CD14-positive monocyte (primary cell): ENCODE data around the gene KSR2. TPM values are rescaled to one million over a fixed set of nuclear protein-coding genes. Genes with fewer than 3 reads are reported as not detected.

Experiments used
- DNase-seq, 3 donors: peaks; one replicate each; pipeline ENCODE4 v3.0.0-alpha.2; 2011 to 2022
- H2AFZ ChIP-seq: 2 replicates; pipeline ENCODE4 v1.6.0; 2012; ENCODE audit warnings: mild to moderate bottlenecking, low read depth, low read length, inconsistent platforms; ENCODE audit not compliant: insufficient read depth, poor library complexity, severe bottlenecking
- H3K27ac ChIP-seq, 2 donors: 1 replicate in 1 of 2; 2 replicates in 1 of 2; pipeline ENCODE4 v1.5.1; 2012 to 2013; ENCODE audit warnings: low read length in 2 of 2, control low read depth in 1 of 2, inconsistent platforms in 1 of 2, low read depth in 1 of 2, mild to moderate bottlenecking in 1 of 2
- H3K27me3 ChIP-seq, 2 donors: one replicate each; pipeline versions ENCODE4 v1.6.0 to v1.6.1; 2011 to 2013; ENCODE audit warnings: low read length in 2 of 2; ENCODE audit not compliant: control insufficient read depth in 2 of 2, insufficient read depth in 2 of 2
- H3K36me3 ChIP-seq, 2 donors: replicated peaks in 1 of 2; 1 replicate in 1 of 2; 2 replicates in 1 of 2; pipeline versions ENCODE4 v1.5.1 to v1.6.1; 2012 to 2013; ENCODE audit warnings: low read length in 2 of 2, control low read depth in 1 of 2, inconsistent platforms in 1 of 2, mild to moderate bottlenecking in 1 of 2; ENCODE audit not compliant: insufficient read depth in 2 of 2, control insufficient read depth in 1 of 2
- H3K4me1 ChIP-seq, 2 donors: 1 replicate in 1 of 2; 2 replicates in 1 of 2; pipeline versions ENCODE4 v1.5.1 to v1.6.1; 2012 to 2013; ENCODE audit warnings: low read length in 2 of 2, control low read depth in 1 of 2, inconsistent platforms in 1 of 2, mild to moderate bottlenecking in 1 of 2, moderate library complexity in 1 of 2; ENCODE audit not compliant: insufficient read depth in 2 of 2, control insufficient read depth in 1 of 2
- H3K4me2 ChIP-seq: replicated peaks from 2 replicates; pipeline ENCODE3; 2012; ENCODE audit warnings: low read length, moderate library complexity, mild to moderate bottlenecking; ENCODE audit not compliant: poor library complexity, severe bottlenecking; ENCODE audit errors: extremely low read depth
- H3K4me3 ChIP-seq, 3 experiments: fragments of 200-600 bp in 1 of 3; sonication (generic) in 1 of 3; replicated peaks in 1 of 3; 1 replicate in 2 of 3; 2 replicates in 1 of 3; pipeline ENCODE4 v1.5.1; 2011 to 2013; ENCODE audit warnings: low read length in 3 of 3, mild to moderate bottlenecking in 3 of 3, control low read depth in 2 of 3, low read depth in 2 of 3, inconsistent platforms in 1 of 3, moderate library complexity in 1 of 3
- H3K79me2 ChIP-seq: 2 replicates; pipeline ENCODE4 v1.6.0; 2012; ENCODE audit warnings: mild to moderate bottlenecking, control low read depth, inconsistent platforms, low read length, moderate library complexity; ENCODE audit not compliant: insufficient read depth
- H3K9ac ChIP-seq: 2 replicates; pipeline ENCODE4 v1.6.0; 2017; ENCODE audit warnings: low read length, mild to moderate bottlenecking; ENCODE audit not compliant: insufficient read depth, poor library complexity, severe bottlenecking
- H3K9me3 ChIP-seq, 2 donors: replicated peaks in 1 of 2; 1 replicate in 1 of 2; 2 replicates in 1 of 2; pipeline versions ENCODE4 v1.5.1 to v1.6.1; 2012 to 2013; ENCODE audit warnings: low read length in 2 of 2, control low read depth in 1 of 2; ENCODE audit not compliant: control insufficient read depth in 1 of 2, insufficient read depth in 1 of 2
- H4K20me1 ChIP-seq: 2 replicates; pipeline ENCODE4 v1.6.0; 2012; ENCODE audit warnings: mild to moderate bottlenecking, low read length, control low read depth, moderate library complexity; ENCODE audit not compliant: insufficient read depth
- H3K27ac Mint-ChIP-seq, 7 donors: one replicate each; pipeline ENCODE4 v1.8.0; 2020; ENCODE audit warnings: mild to moderate bottlenecking in 7 of 7, mixed read lengths in 7 of 7, moderate library complexity in 6 of 7, inconsistent platforms in 2 of 7
- H3K27me3 Mint-ChIP-seq, 3 donors: one replicate each; pipeline ENCODE4 v1.8.0; 2021 to 2022; ENCODE audit warnings: low read depth in 3 of 3, mild to moderate bottlenecking in 3 of 3, mixed read lengths in 3 of 3, moderate library complexity in 3 of 3, inconsistent platforms in 1 of 3
- H3K36me3 Mint-ChIP-seq, 2 donors: one replicate each; pipeline ENCODE4 v1.8.0; 2020; ENCODE audit warnings: mixed read lengths in 2 of 2, inconsistent platforms in 1 of 2, mild to moderate bottlenecking in 1 of 2
- H3K4me1 Mint-ChIP-seq: one replicate; pipeline ENCODE4 v1.8.0; 2020; ENCODE audit warnings: mild to moderate bottlenecking, mixed read lengths
- H3K4me3 Mint-ChIP-seq, 2 donors: one replicate each; pipeline ENCODE4 v1.8.0; 2020; ENCODE audit warnings: mild to moderate bottlenecking in 2 of 2, mixed read lengths in 2 of 2, moderate library complexity in 1 of 2
- H3K9me3 Mint-ChIP-seq, 7 donors: one replicate each; pipeline ENCODE4 v1.8.0; 2020 to 2022; ENCODE audit warnings: mixed read lengths in 7 of 7, mild to moderate bottlenecking in 6 of 7, moderate library complexity in 6 of 7, inconsistent platforms in 2 of 7
- WGBS: methylation state at CpG from one replicate; pipeline ENCODE4 v1.1.5; 2013; ENCODE audit warnings: missing lambda C conversion rate; ENCODE audit not compliant: insufficient coverage; 5-methylcytosine and 5-hydroxymethylcytosine counted together
- intact Hi-C, 2 donors: fragments of 100-400 bp; cut with micrococcal nuclease; formaldehyde crosslinking; loops; one replicate each; pipeline versions ENCODE4 v1.15.0 to v1.15.1; 2023
- polyA plus RNA-seq, 3 donors: library from polyadenylated mRNA; depleted of rRNA in 1 of 3; unstranded in 2 of 3; stranded (reverse) in 1 of 3; fragments of 300-500 nt in 2 of 3; fragments of >200 nt in 1 of 3; fragmentation: Illumina TruSeq in 2 of 3; gene quantifications; 1 replicate in 2 of 3; 2 replicates in 1 of 3; pipeline ENCODE4 v1.2.3, GENCODE V29; 2012 to 2021
- TF ChIP-seq, protein P1 (sequence below): fragments of 200-600 bp; IDR thresholded peaks from one replicate; pipeline ENCODE4 v1.8.0; 2022; ENCODE audit warnings: antibody characterized with exemption, mild to moderate bottlenecking

KSR2 gene
- polyA plus RNA-seq, 3 donors = not detected

GRCh38 chr12:117472983-117473382, 495.8 kb downstream of the KSR2 start:
- Histone ChIP-seq H3K27ac (no peak overlapping the region), H3K79me2 (no peaks in the 10 kb centered on the region), H2AFZ (no peak overlapping the region), H3K4me1 (no peaks in the 10 kb centered on the region), H3K4me2 (no peak overlapping the region), H3K36me3 (no peaks in the 10 kb centered on the region), H3K4me3 (no peak overlapping the region), H3K9me3 (peaks cover 12% of the 10 kb centered on the region in 2 donors), H3K9ac (no peak overlapping the region), H3K27me3 (no peaks in the 10 kb centered on the region), H4K20me1 (no peaks in the 10 kb centered on the region)
- Mint-ChIP-seq H3K4me1 (no peaks in the 10 kb centered on the region), H3K4me3 (no peak overlapping the region), H3K9me3 (peaks cover 4 to 7% (median 5%) of the 10 kb centered on the region in 7 donors), H3K27me3 (peaks cover 6 to 21% (median 14%) of the 10 kb centered on the region in 3 donors), H3K27ac (no peak overlapping the region), H3K36me3 (no peaks in the 10 kb centered on the region)
- intact Hi-C loops = no loop called here
- DNase-seq = no peak
- TF ChIP-seq, protein P1, sequence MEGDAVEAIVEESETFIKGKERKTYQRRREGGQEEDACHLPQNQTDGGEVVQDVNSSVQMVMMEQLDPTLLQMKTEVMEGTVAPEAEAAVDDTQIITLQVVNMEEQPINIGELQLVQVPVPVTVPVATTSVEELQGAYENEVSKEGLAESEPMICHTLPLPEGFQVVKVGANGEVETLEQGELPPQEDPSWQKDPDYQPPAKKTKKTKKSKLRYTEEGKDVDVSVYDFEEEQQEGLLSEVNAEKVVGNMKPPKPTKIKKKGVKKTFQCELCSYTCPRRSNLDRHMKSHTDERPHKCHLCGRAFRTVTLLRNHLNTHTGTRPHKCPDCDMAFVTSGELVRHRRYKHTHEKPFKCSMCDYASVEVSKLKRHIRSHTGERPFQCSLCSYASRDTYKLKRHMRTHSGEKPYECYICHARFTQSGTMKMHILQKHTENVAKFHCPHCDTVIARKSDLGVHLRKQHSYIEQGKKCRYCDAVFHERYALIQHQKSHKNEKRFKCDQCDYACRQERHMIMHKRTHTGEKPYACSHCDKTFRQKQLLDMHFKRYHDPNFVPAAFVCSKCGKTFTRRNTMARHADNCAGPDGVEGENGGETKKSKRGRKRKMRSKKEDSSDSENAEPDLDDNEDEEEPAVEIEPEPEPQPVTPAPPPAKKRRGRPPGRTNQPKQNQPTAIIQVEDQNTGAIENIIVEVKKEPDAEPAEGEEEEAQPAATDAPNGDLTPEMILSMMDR = no peak
- 14% methylated on average over 3 of the region's 5 CpGs for WGBS

DNA sequence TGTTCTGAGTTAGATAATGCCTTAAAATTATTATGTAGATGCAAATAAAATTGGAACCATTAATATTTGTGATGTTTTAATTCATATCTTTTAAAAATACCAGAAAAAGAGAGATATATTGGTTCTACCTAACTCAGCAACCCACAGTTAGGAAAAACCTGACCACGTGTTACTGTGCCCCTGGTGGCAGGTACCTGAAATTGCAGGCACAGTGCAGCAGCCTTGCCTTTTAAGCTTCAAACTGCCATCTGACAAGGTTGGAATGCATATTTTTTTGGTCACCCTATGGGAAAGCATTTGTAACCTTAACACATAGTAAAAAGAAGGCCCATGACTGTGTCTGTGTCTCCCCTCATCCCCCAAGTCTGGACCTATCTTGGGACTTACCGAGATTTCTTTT, 498.0 kb downstream of the KSR2 start:
- Mint-ChIP-seq H3K27me3 (peaks cover 10 to 18% (median 11%) of the 10 kb centered on the region in 3 donors), H3K4me1 (no peaks in the 10 kb centered on the region), H3K9me3 (peaks cover 4 to 7% (median 5%) of the 10 kb centered on the region in 7 donors), H3K27ac (no peak overlapping the region), H3K4me3 (no peak overlapping the region), H3K36me3 (no peaks in the 10 kb centered on the region)
- Histone ChIP-seq H4K20me1 (no peaks in the 10 kb centered on the region), H2AFZ (no peak overlapping the region), H3K79me2 (no peaks in the 10 kb centered on the region), H3K4me2 (no peak overlapping the region), H3K9me3 (peaks cover 7 to 8% of the 10 kb centered on the region in 2 donors), H3K27me3 (no peaks in the 10 kb centered on the region), H3K4me3 (no peak overlapping the region), H3K36me3 (no peaks in the 10 kb centered on the region), H3K27ac (no peak overlapping the region), H3K9ac (no peak overlapping the region), H3K4me1 (no peaks in the 10 kb centered on the region)
- TF ChIP-seq, protein P1 = peak; percentile 60
- WGBS = 55% methylated on average over 2 of the region's 2 CpGs
- intact Hi-C loops = no loop called here
- no peak for DNase-seq
